SW480 (cell line): ENCODE results near the gene MTUS2.
"Not testable (repeated sequence)": the region's sequence is repeated elsewhere in the genome, so short reads cannot be mapped to it uniquely, and the experiment has no call there.

Experiments used
- DNase-seq: peaks from one replicate; pipeline ENCODE4 v3.0.0-alpha.2; 2016; ENCODE audit warnings: low spot score

Gene MTUS2

DNA sequence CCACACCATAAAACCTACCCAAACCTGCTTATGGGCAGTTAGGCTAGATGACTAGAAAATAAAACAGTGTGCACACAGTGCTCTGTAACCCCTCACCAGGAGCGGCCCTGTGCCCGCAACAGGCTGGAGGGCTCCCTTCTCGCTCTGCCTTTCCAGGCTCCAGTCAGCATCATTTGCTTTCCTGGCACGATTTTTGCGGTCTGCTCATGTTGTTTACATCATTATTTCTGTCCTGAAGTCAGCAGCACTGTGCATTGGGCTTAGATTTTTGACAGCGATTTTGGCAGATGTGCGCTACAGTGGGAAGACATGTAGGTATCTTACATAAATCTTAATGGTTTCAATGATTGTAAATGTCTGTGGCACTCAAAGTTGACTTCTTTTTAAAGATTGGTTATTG, 344.0 kb downstream of the MTUS2 start:
- no peak for DNase-seq

DNA sequence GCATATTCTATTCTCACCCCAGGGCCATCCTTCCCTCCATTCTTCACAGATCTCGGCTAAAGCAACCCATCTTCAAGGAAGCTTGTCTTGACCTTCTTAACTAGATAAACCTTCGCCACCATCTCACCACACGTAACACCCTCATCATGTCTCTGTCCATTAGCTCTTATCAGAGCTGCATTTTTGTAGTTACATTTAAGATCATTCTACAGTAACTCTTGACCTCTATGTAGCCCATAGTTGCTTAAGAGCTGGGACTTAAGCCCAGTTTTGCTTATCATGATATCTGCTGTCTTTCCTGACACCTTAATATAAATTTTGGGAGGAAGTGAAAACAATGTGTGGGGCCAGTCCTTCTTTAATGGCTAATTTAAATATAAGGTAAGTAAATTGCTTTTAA, 345.1 kb downstream of the MTUS2 start:
- no peak for DNase-seq

DNA sequence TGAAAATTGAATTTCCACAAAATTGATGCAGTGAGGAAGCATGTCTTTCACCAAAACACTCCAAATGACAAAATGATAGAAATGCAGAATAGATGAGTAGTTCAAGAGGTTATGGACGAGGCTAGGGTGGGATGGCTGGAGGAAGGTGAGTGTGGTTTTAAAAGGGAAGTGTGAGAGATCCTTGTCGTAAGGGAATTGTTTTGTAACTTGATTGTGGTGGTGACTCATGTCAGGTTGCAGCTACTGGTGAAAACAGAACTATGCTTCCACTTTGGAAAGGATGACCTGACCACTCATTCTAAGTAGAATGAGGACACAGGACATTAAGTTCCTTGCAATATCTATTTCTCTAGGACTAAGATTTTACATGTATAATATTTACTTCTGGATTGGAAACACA, 345.7 kb downstream of the MTUS2 start:
- no peak for DNase-seq

DNA sequence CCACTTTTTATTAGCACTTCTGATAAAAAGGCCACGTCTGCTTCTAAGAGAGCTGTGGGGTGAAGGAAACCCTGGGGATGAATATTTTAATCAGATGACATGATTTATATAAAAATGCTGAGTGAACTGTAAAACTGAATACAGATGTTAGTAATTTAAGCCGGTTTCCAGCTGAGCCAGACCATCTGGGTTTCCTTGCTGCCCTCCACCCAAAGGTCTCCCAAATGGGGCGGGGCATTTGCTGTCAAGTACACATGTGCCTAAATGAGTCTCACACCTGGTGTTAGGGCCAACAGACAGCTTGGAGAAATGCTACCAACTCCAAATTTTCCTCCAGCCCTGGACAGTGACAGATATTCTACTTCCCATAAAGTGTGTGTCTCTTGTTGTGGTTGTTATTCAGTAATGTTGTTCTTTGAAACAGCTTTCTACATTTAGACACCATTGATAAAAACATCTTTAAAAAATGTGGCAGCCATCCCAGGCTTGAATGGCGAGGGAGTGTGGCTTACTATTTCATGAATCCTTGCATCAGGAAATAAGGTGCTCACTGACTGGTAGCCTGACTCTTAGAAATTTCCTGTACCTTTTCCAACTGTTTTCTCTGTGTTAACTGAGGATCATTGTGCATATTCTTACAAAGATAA, 350.4 kb downstream of the MTUS2 start:
- no peak for DNase-seq

DNA sequence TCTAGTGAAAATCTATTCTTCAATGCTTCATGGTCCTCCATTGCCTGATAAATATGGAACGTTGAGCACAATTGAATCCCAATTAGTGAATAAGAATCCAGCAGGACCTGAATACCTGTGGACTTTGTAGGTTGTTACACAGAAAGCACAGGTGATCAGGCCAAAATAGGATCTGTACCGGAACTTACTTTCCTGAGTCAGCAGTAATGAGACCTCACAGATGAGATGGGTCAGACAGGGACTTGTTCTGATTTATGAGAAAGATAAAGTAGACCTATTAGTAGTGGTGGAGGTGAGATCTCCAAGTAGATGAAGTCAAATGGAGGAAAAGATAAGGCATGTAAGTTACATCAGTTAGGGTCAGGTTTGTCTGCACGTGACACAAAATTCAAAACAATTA, 351.1 kb downstream of the MTUS2 start:
- no peak for DNase-seq

DNA sequence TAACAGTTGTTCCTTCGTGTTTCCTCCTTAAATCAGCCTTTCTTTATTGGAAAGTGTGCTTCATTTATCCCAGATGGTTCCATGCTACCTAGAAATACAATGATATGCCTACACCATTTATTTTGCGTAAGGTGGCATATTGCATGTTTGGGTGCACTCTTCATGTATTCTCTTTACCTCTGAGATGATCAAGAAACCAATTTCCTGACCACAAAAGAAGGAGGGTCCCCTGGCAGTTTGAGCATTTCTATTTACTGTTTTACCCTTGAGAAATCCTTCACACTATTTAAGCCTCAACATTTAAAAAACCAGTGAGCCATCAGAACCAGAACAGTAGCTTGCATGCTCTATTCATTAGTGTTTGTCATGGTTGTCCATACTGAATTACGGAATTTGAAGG, 354.0 kb downstream of the MTUS2 start:
- no peak for DNase-seq

DNA sequence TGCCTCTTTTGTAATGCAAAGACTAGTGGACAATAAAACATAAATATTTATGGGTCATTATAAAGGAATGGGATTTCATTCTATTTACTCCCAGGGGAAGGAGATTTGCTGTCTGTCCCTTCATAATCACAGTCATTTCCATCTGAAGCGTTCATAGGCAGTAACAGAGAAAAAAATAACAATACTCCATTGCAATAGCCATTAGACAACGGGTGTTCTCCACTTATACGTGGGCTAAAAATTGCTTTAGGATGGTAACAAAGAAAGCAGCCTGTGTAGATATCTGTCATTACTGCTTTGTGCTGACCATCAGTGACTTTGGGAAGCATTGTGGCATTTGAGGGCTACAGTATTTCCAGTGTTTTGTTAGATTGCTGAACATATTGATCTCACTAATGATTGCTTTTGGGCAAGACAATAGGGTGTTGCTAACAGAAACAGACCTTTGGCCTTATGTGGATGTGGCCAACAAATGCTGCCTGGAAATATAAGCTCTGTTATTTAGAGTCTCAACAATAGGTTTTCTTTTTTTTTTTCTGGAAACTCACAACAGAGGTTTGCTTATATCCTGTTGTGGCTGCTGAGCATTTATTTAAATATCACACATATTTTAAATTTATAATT, 355.2 kb downstream of the MTUS2 start:
- no peak for DNase-seq

DNA sequence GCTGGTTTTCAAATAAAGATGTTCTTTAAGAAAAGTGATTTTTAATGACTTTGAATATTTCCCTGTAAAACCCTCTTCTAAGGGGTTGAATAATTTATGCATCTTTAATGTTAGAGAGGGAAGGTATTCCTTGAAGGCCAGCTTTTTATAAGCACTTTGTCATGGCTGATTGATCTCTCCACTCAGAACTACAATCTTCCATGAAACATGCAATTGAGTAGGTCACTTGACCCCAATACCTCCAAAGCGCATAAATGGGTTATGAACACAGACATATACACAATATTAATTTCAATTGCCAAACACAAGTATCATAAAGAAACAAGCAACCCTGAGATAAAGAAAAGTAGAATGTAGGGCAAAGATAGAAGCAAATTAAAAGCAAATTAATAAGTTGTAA, 359.9 kb downstream of the MTUS2 start:
- DNase-seq: no peak

DNA sequence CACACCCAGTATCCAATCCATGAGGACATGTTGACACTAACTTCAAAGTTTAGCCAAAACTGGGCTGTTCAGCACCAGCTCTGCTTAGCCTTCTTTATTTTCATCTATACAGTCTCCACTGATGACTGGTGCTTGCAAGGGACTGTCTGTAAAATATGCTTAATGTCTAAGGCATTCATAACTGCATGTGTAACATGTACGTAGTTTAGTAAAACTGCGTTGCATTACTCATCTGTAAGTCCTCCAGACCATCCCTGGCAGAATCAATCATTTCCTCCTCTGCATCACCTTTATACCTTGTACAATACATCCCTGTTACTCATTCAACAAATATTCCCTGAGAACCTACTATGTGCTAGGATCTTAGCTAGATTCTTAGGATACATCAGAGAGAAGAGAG, 362.1 kb downstream of the MTUS2 start:
- no peak for DNase-seq

DNA sequence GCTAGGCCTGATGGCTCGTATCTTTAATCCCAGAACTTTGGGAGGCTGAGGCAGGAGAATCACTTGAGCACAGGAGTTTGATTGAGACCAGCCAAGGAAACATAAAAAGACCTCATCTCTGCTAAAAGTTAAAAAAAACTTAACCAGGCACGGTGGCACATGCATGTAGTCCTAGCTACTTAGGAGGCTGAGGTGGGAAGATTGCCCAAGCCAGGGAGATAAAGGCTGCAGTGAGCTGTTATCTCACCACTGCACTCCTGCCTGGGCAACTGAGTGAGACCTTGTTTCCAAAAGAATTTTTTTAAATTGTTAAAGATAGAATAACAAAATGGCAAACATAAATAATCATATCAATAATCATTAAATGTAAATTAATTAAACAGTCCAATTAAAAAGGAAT, 365.8 kb downstream of the MTUS2 start:
- DNase-seq: no peak

DNA sequence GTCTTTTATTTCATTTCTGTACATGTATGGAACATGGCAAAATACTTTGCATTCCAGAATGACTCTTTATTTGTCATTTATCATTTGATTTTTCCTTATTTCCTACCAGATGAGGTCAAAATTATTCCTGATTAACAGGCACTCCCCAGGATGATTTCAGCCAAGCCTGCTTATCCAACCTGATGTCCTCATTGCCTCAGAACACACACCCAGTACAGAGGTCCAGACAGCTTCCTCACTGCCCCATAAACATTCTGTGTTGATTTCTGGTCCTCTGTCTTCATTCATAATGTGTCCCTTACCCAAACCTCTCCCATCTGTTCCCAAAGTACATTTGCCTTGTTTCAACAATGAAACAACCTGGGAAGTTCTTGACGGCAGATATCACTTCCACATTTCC, 367.4 kb downstream of the MTUS2 start:
- DNase-seq: no peak

DNA sequence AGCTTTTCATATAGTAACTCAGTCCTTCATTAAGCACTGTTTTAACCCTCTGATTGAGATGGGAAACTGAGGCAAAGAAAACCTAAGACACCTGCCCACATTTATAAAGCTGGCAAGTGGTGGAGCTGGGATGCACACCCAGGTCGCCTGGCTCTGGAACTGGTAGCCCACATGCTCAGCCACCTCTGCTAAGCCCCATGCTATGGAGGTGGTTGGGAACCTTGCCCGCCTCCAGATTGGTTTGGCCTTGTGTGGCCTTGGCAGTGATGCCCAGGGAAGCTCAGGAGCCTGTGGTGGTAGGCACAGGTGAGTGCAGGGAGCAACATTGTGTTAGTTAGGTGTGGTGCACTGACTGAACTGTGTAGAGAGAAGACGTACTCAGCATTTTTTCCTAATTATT, 370.2 kb downstream of the MTUS2 start:
- no peak for DNase-seq

DNA sequence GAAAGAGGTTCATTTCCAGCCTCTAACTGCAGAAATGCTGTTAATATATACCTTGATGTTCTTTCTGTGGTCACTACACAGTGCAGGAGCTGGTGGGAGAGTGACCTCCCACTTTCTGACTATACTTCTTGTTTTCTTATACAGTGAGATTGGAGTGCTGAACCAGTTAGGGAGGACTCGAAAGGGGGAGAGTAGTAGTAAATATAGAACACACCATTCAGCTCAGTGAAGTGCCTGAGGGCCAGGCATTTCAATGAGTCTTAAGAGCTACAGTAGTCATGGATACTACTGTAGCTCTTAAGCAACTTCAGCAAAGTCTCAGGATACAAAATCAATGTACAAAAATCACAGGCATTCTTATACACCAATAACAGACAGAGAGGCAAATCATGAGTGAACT, 372.9 kb downstream of the MTUS2 start:
- no peak for DNase-seq

DNA sequence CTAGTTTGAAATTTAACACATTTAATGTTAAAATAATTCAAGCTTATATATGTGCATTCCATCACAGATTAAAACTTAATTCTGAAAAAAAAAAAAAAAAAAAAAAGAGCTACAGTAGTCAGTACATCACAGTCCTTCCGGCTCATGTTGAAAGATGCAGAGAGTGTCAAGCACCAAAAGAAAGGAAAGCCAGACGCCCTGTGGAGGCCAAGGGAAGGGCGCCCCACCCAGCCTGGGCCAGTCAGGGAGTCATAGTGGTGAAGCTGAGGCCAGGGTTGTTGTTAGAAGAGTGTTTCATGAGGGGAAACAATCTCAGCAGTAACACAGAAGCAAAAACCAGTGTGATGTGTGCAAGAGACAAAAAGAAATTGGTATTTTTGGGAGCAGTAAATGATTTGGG, 375.3 kb downstream of the MTUS2 start:
- no peak for DNase-seq

DNA sequence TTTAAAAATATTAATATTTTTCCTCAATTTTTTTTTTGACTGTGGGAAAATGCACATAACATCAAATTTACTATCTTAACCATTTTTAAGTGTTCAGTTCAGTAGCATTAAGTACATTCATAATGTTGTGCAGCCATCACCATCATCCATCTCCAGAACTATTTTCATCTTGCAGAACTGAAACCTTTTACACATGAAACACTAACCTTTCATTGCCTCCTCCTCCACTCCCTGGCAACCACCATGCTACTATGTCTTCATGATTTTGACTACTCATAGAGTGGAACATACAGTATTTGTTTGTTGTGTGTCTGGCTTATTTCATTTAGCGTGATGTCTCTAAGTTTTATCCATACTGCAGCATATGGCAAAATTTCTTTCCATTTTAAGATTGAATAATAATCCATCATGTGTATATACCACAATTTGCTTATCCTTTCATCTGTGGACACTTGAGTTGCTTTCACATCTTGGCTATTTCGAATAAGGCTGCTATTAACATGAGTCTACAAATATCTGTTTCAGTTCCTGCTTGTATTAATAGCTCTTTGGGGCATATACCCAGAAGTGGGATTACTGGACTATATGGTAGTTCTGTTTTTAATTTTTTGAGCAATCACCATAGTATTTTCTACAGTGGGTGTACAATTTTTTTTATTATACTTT, 376.4 kb downstream of the MTUS2 start:
- no peak for DNase-seq

DNA sequence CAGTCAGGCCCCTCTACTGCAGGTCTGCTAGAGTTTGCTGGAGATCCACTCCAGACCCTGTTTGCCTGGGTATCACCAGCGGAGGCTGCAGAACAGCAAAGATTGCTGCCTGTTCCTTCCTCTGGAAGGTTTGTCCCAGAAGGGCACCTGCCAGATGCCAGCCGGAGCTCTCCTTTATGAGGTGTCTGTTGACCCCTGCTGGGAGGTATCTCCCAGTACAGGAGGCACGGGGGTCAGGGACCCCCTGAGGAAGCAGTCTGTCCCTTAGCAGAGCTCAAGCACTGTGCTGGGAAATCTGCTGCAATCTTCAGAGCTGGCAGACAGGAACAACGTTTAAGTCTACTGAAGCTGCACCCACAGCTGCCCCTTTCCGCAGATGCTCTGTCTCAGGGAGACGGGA, 382.6 kb downstream of the MTUS2 start:
- not testable (repeated sequence) for DNase-seq

DNA sequence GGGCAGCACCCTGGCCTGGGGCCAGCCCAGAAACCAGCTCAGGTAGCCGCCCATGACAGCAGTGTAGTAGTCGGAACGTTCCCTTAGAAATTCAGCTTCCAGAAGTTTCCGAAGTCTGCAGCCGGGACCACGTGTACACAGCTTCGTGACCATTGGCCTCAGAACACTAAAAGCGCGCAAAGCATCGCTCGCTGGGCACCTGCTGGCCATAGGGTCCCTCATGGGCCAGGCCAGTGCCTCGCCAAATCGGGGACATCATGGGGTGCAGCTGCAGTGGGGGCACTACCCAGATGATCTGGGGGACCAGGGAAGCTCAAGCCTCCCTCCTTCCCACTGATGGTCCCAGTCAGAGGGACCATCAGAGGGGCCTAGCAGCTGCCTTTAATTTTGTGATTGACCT, 384.5 kb downstream of the MTUS2 start:
- DNase-seq: no peak

DNA sequence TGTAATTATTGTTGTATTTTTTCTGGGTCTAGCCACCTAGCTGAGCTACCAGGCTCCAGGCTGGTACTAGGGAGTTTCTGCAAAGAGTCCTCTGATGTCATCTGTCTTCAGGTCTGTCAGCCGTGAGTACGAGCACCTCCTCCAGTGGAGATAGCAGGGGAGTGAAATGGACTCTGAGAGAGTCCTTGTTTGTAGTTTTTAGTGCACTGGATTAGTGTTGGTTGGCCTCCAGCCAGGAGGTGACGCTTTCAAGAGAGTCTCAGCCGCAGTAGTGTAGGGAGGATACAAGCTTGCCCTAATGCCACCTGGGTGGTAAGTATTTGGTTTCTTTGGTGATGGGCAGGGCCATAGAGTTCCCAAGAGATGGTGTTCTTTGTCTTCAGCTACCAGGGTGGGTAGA, 390.5 kb downstream of the MTUS2 start:
- no peak for DNase-seq

DNA sequence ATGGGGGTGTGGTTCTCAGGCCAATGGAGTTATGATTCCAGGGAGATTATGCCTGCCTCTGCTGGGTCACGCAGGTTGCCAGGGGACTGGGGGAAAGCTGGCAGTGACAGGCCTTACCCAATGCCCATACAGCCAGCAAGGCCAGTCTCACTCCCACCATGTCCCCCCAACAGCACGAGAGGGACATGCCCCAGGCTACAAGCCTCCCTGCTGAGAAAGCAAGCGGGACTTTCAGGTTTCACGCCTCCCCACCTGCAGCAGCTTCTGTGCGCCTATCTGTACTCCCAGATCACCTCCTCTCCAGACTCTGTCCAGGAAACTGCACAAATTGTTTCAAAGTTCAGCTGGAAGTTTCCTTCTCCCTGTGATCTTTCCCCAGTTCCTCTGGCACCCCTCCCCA, 391.0 kb downstream of the MTUS2 start:
- not testable (repeated sequence) for DNase-seq

DNA sequence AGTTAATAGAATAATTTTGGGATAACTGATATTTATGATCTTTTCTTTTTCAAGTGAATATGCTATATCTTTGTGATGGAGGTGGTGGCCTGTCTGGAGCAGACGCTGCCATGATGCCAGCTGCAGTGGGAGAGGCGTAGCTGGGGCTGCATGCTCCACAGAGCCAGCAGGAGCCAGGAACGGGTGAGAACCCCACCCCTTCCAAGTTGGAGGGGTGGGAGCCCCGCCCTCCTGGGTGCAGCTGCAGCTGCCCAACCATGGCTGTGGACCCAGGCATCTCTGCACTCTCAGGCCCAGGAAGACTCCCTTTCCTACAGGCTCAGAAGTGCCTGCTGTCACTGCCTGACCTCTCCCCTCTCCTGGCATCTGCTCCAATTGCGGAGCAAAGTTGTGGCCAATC, 402.3 kb downstream of the MTUS2 start:
- DNase-seq: no peak

DNA sequence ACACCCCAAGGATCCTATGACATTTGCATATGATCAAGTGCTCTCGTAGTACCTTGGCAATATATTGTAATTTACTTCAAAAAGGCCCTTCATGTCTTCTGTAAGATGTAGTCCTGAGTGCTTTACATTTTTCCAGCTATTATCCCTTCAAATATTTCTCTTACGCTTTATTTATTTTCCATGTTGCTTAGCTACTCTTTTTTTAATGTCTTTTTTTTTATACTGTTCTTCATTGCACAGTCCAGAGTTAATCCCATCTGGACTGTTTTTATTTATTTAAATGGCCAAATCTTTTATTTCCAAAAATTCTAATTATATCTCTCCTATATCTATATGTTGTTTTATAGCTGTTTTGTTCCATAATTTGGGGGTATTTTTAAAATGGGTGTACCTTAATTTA, 404.1 kb downstream of the MTUS2 start:
- DNase-seq: no peak

DNA sequence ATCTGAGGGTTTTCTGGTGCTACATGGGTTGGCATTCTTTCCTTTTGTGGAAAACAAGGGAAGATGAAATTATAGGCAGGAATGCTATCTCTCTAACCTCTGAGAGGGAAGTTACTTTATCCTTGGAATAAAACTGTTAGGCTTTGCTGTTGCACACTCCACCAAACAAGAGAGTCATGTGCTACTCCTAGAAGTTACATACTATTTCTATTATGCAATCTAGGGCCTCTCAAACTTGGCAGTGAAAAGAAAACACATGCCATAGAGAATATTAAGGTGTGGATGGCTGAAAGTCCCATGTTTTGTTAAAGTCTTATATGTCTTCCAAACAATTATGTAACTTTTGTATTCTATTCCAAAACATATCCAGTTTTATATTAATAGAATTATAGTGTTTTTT, 407.4 kb downstream of the MTUS2 start:
- DNase-seq: no peak

DNA sequence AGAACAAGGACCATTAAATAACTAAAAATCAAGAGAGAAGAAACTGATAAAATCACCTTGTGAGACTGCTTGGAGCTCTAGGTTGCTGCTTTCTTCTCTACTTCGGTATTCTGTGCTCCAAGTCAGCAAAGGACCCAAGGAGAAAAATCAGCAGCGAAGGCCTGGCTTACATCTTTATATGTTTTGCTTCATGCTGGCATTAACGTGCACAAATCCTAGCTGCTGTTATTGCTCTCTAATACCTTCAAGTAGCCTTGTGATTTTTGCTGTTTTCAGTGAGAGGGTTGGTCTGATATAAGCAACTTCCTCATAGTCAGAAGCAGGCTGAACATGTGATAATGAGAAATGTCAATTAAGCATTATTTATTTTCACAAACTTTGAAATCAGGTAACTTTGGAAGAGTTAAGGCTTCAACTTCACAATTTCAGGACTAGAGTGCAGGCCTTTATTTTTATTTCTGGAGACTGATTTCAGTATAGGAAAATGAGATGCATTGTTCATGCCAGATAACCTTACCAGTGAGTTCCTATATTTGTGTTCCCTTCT, 410.2 kb downstream of the MTUS2 start:
- DNase-seq: no peak
